GM18499 (cell line): ENCODE results near the gene ZNF565.
"Not testable (repeated sequence)": the region's sequence is repeated elsewhere in the genome, so short reads cannot be mapped to it uniquely, and the experiment has no call there.

Experiments used
- ATAC-seq: cut with Tn5 transposase; IDR thresholded peaks from one replicate; pipeline ENCODE4 v1.9.1; 2021; ENCODE audit warnings: moderate number of reproducible peaks; ENCODE audit not compliant: insufficient read depth, unreplicated experiment

ZNF565 gene

GRCh38 chr19:36215276-36216123 is 1.0 kb upstream of the ZNF565 start:
- ATAC-seq: no peak

DNA sequence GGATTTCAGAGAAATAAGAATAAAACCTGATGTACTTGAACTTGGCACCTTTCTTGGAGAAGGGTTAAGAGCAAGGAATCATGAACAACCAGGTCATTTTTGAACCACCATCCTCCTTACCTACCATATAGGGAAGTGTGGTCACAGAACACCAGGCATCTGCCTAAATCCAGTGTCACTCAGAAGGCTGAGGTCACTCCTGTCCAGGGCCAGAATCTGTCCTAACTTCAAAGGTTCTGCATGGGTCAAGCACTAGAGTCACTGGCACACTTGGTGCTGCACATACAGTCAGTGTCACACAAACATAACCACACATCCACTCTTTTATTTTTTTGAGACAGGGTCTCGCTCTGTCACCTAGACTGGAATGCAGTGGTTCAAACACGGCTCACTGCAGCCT is 1.6 kb downstream of the ZNF565 start:
- ATAC-seq: no peak

- no peak for ATAC-seq
Observed at GRCh38 chr19:36210497-36210896, 4.0 kb downstream of the ZNF565 start.

- ATAC-seq: no peak
Observed at GRCh38 chr19:36209372-36209771, 5.1 kb downstream of the ZNF565 start.

- no peak for ATAC-seq
Observed at GRCh38 chr19:36207605-36208252, 6.7 kb downstream of the ZNF565 start.

DNA sequence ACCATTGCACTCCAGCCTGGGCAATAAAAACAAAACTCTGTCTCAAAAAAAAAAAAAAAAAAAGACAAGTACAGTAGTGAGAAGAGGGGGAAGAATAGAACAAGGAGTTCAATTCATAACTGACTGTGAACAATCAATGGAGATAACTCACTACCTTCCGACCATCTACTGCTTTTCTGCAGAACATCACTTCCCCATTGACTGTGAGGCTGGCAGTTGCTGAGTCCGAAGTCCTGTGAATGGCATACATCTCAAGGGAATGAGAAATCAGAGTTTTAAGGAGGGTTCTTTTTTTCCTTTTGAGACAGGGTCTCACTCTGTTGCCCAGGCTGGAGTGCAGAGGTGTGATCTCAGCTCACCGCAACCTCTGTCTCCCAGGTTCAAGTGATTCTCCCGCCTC is 11.2 kb downstream of the ZNF565 start:
- no peak for ATAC-seq

GRCh38 chr19:36201684-36202083 is 12.8 kb downstream of the ZNF565 start:
- ATAC-seq: no peak

DNA sequence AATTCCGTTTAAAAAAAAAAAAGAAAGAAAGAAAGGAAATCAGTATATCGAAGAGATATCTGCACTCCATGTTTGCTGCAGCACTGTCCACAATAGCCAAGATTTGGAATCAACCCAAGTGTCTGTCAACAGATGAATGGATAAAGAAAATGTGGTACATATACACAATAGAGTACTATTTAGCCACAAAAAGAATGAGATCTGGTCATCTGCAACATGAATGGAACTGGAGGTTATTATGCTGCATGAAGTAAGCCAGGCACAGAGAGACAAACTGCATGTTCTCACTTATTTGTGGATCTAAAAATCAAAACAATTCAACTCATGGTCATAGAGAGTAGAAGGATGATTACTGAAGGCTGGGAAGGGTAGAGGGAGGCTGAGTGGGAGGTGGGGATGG is 16.3 kb downstream of the ZNF565 start:
- ATAC-seq: no peak

GRCh38 chr19:36196249-36196648 is 18.2 kb downstream of the ZNF565 start:
- no peak for ATAC-seq

- ATAC-seq: not testable (repeated sequence)
Observed at GRCh38 chr19:36186722-36187121, 27.7 kb downstream of the ZNF565 start.

- ATAC-seq: no peak
Observed at GRCh38 chr19:36183245-36183628, 31.2 kb downstream of the ZNF565 start.

DNA sequence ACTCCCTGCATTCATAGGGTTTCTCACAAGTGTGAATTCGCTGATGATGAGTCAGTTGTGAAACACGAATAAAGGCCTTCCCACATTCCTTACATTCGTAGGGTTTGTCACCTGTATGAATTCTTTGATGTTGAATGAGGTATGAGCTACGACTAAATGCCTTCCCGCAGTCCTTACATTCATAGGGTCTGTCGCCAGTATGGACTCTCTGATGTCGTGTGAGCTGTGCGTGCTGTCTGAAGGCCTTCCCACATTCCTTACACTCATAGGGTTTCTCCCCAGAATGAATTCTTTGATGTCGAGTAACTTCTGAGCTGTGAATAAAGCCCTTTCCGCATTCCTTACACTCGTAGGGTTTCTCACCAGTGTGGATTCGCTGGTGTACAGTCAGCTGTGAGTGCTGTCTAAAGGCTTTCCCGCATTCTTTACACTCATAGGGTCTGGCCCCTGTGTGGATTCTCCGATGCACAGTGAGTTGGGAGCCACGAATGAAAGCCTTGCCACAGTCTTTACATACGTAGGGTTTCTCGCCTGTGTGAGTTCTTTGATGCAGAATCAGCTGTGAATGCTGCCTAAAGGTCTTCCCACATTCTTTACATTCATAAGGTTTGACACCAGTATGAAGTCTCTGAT is 31.7 kb downstream of the ZNF565 start:
- no peak for ATAC-seq

GRCh38 chr19:36179077-36179476 is 35.4 kb downstream of the ZNF565 start:
- ATAC-seq: not testable (repeated sequence)

DNA sequence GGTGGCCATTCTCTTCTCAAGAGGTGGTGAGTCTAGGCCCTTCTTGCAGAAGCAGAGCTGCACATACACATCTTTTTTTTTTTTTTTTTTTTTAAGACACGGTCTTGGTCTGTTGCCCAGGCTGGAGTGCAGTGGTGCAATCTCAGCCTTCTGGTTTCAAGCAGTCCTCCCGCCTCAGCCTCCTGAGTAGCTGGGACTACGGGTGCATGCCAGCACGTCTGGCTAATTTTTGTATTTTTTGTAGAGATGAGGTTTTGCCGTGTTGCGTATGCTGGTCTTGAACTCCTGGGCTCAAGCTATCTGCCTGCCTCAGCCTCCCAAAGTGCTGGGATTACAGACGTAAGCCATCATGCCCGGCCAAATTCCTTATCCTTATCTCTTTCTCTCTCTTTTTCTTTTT is 40.6 kb downstream of the ZNF565 start:
- ATAC-seq: not testable (repeated sequence)

DNA sequence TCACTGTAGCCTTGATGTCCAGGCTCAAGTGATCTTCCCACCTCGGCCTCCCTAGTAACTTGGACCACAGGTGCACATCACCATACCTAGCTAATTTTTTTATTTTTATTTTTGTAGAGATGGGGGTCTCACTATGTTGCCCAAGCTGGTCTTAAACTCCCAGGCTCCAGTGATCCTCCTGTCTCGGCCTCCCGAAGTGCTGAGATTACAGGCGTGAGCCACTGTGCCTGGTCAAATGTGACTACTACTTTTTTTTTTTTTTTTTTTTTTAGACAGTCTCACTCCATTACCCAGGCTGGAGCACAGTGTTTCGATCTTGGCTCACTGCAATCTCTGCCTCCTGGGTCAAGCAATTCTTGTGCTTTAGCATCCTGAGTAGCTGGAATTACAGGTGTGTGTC is 41.6 kb downstream of the ZNF565 start:
- no peak for ATAC-seq

GRCh38 chr19:36169084-36169760 is 45.2 kb downstream of the ZNF565 start:
- no peak for ATAC-seq

GRCh38 chr19:36163813-36164212 is 50.7 kb downstream of the ZNF565 start:
- ATAC-seq: no peak

DNA sequence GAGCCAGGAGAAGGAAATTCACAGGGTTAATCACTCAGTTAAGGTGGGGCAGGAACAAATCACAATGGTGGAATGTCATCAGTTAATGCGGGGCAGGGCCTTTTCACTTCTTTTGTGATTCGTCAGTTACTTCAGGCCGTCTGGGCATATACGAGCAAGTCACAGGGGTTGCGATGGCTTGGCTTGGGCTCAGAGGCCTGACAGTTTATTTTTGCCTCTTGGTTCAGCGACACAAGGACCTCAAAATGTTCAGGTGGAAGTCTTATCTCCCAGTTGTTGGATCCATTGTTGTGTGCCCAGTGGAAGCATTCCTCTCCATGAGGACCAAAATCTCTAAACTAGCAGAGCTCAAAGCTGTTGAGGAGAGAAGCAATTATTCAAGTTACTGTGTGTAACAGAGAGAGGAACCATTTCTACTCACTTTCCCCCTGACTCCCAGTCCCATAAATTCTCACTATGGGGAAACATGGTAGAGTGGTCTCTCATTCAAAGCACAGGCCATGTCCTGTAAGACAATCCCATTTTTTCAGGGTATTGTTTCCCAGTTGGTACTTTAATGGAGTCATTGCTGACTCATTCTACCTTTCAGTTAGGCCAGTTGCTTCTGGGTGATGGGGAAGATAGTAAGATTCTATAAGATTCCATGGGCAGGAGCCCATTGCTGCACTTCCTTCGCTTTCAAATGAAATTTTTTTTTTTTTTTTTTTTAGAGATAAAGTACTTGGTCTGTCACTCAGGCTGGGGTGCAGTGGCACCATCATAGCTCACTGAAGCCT is 53.5 kb downstream of the ZNF565 start:
- ATAC-seq: no peak

GRCh38 chr19:36153126-36153525 is 61.3 kb downstream of the ZNF565 start:
- ATAC-seq: no peak
